ENCODE data around the gene CASQ1. TPM values are rescaled to one million over a fixed set of nuclear protein-coding genes. Genes with fewer than 3 reads are reported as not detected.
A peak's percentile ranks its signal among the peaks of the same experiment; 100 is the strongest.

CASQ1 gene
- total and polyA plus RNA-seq, 3 experiments from 2014 or later = not detected

- H3K36me3 Mint-ChIP-seq = peaks cover 0 to 22% (median 0%) of the 10 kb centered on the region in 3 donors
- no peaks in the 10 kb centered on the region for H3K9me3 Mint-ChIP-seq
- H3K27me3 Mint-ChIP-seq = no peaks in the 10 kb centered on the region
- Histone ChIP-seq H3K9me3 (ENCODE audit: low read length) (no peaks in the 10 kb centered on the region), H3K27ac (ENCODE audit: low read depth, low read length) (no peak overlapping the region), H3K4me1 (ENCODE audit: insufficient read depth, low read length) (peaks cover 13% of the 10 kb centered on the region), H3K36me3 (ENCODE audit: insufficient read depth, low read length) (peaks cover 3% of the 10 kb centered on the region), H3K4me3 (ENCODE audit: low read length) (no peak overlapping the region), H3K27me3 (ENCODE audit: insufficient read depth, low read length, poor library complexity, severe bottlenecking) (no peaks in the 10 kb centered on the region)
- H3K4me3 Mint-ChIP-seq = peak overlapping the region in 6 of 7 donors; percentile 25 to 93 (median 84)
- no peak for DNase-seq
- peak overlapping the region; percentile 88 to 98 (median 92) for H3K27ac Mint-ChIP-seq
- ChIA-PET POLR2A (interaction anchor here (0.9 kb wide), 1 partner anchor 105 kb away, joined by 3 read pairs; no protein-coding TSS in a partner anchor), CTCF (interaction anchor here (0.9 to 1.2 kb wide), 2 partner anchors 8 to 84 kb away, joined by 3 to 6 read pairs; no protein-coding TSS in a partner anchor)
- H3K4me1 Mint-ChIP-seq = peaks cover 42 to 54% (median 49%) of the 10 kb centered on the region in 3 donors
Observed at GRCh38 chr1:160207118-160207650, 16.8 kb downstream of the CASQ1 start.

GRCh38 chr1:160207771-160208556 is 17.6 kb downstream of the CASQ1 start:
- Mint-ChIP-seq H3K4me1 (peaks cover 42 to 54% (median 49%) of the 10 kb centered on the region in 3 donors), H3K36me3 (peaks cover 0 to 30% (median 3%) of the 10 kb centered on the region in 3 donors), H3K27me3 (no peaks in the 10 kb centered on the region), H3K27ac (peak overlapping the region in 7 of 8 donors; percentile 72 to 98 (median 91)), H3K4me3 (peak overlapping the region in 2 of 7 donors; percentile 35 to 86), H3K9me3 (no peaks in the 10 kb centered on the region)
- ChIA-PET CTCF (interaction anchor here (0.8 to 1.5 kb wide), 4 partner anchors 9 to 161 kb away, joined by 3 to 6 read pairs (median 4); no protein-coding TSS in a partner anchor), POLR2A (interaction anchor here (0.9 to 1.1 kb wide), 2 partner anchors 55 to 106 kb away, joined by 3 read pairs; partner anchors contain the start of gene DCAF8)
- H3K27ac ChIP-seq (ENCODE audit: low read depth, low read length) = no peak overlapping the region
- peaks cover 10% of the 10 kb centered on the region for H3K36me3 ChIP-seq (ENCODE audit: insufficient read depth, low read length)
- no peak overlapping the region for H3K4me3 ChIP-seq (ENCODE audit: low read length)
- peaks cover 13% of the 10 kb centered on the region for H3K4me1 ChIP-seq (ENCODE audit: insufficient read depth, low read length)
- DNase-seq = no peak
- no peaks in the 10 kb centered on the region for H3K27me3 ChIP-seq (ENCODE audit: insufficient read depth, low read length, poor library complexity, severe bottlenecking)
- no peaks in the 10 kb centered on the region for H3K9me3 ChIP-seq (ENCODE audit: low read length)

- Histone ChIP-seq H3K36me3 (ENCODE audit: insufficient read depth, low read length) (peaks cover 15% of the 10 kb centered on the region), H3K9me3 (ENCODE audit: low read length) (no peaks in the 10 kb centered on the region), H3K27ac (ENCODE audit: low read depth, low read length) (no peak overlapping the region), H3K27me3 (ENCODE audit: insufficient read depth, low read length, poor library complexity, severe bottlenecking) (no peaks in the 10 kb centered on the region), H3K4me3 (ENCODE audit: low read length) (no peak overlapping the region), H3K4me1 (ENCODE audit: insufficient read depth, low read length) (peaks cover 13% of the 10 kb centered on the region)
- H3K27me3 Mint-ChIP-seq = no peaks in the 10 kb centered on the region
- H3K27ac Mint-ChIP-seq = peak overlapping the region; percentile 2 to 92 (median 70)
- DNase-seq = no peak
- peak overlapping the region in 1 of 7 donors; percentile 1 for H3K4me3 Mint-ChIP-seq
- H3K9me3 Mint-ChIP-seq = no peaks in the 10 kb centered on the region
- ChIA-PET CTCF (interaction anchor here (0.8 to 1.5 kb wide), 4 partner anchors 10 to 162 kb away, joined by 3 to 6 read pairs (median 4); no protein-coding TSS in a partner anchor), POLR2A (interaction anchor here (1.1 kb wide), 1 partner anchor 54 kb away, joined by 3 read pairs; the partner anchor contains the start of gene DCAF8)
- H3K4me1 Mint-ChIP-seq = peaks cover 42 to 54% (median 49%) of the 10 kb centered on the region in 3 donors
- peaks cover 0 to 38% (median 5%) of the 10 kb centered on the region in 3 donors for H3K36me3 Mint-ChIP-seq
Observed at GRCh38 chr1:160208557-160209320, 18.4 kb downstream of the CASQ1 start.

- CTCF ChIA-PET = interaction anchor here (1.5 kb wide), 1 partner anchor 16 kb away, joined by 4 read pairs; no protein-coding TSS in a partner anchor
- no peaks in the 10 kb centered on the region for H3K9me3 Mint-ChIP-seq
- H3K27ac ChIP-seq (ENCODE audit: low read depth, low read length) = no peak overlapping the region
- H3K4me1 ChIP-seq (ENCODE audit: insufficient read depth, low read length) = peaks cover 11% of the 10 kb centered on the region
- DNase-seq = no peak
- peak overlapping the region in 7 of 8 donors; percentile 2 to 92 (median 79) for H3K27ac Mint-ChIP-seq
- peaks cover 15% of the 10 kb centered on the region for H3K36me3 ChIP-seq (ENCODE audit: insufficient read depth, low read length)
- H3K9me3 ChIP-seq (ENCODE audit: low read length) = no peaks in the 10 kb centered on the region
- H3K4me3 ChIP-seq (ENCODE audit: low read length) = no peak overlapping the region
- H3K27me3 ChIP-seq (ENCODE audit: insufficient read depth, low read length, poor library complexity, severe bottlenecking) = no peaks in the 10 kb centered on the region
- no peaks in the 10 kb centered on the region for H3K27me3 Mint-ChIP-seq
- H3K36me3 Mint-ChIP-seq = peaks cover 0 to 45% (median 7%) of the 10 kb centered on the region in 3 donors
- POLR2A ChIA-PET = interaction anchor here (1.1 kb wide), 1 partner anchor 53 kb away, joined by 3 read pairs; the partner anchor contains the start of gene DCAF8
- peak overlapping the region in 2 of 7 donors; percentile 1 to 42 for H3K4me3 Mint-ChIP-seq
- H3K4me1 Mint-ChIP-seq = peaks cover 35 to 47% (median 42%) of the 10 kb centered on the region in 3 donors
Observed at GRCh38 chr1:160209321-160210046, 19.1 kb downstream of the CASQ1 start.

GRCh38 chr1:160210561-160210960 is 20.2 kb downstream of the CASQ1 start:
- H3K9me3 Mint-ChIP-seq = no peaks in the 10 kb centered on the region
- Histone ChIP-seq H3K9me3 (ENCODE audit: low read length) (no peaks in the 10 kb centered on the region), H3K4me3 (ENCODE audit: low read length) (no peak overlapping the region), H3K27ac (ENCODE audit: low read depth, low read length) (no peak overlapping the region), H3K4me1 (ENCODE audit: insufficient read depth, low read length) (peaks cover 6% of the 10 kb centered on the region), H3K36me3 (ENCODE audit: insufficient read depth, low read length) (peaks cover 23% of the 10 kb centered on the region), H3K27me3 (ENCODE audit: insufficient read depth, low read length, poor library complexity, severe bottlenecking) (no peaks in the 10 kb centered on the region)
- peak overlapping the region in 5 of 8 donors; percentile 9 to 76 (median 11) for H3K27ac Mint-ChIP-seq
- H3K36me3 Mint-ChIP-seq = peaks cover 0 to 55% (median 9%) of the 10 kb centered on the region in 3 donors
- H3K27me3 Mint-ChIP-seq = no peaks in the 10 kb centered on the region
- POLR2A ChIA-PET = no interaction called here
- CTCF ChIA-PET = no interaction called here
- no peak for DNase-seq
- H3K4me3 Mint-ChIP-seq = no peak overlapping the region
- H3K4me1 Mint-ChIP-seq = peaks cover 31 to 42% (median 36%) of the 10 kb centered on the region in 3 donors

GRCh38 chr1:160211046-160211790 is 20.8 kb downstream of the CASQ1 start:
- Mint-ChIP-seq H3K4me3 (no peak overlapping the region), H3K27ac (peak overlapping the region in 3 of 8 donors; percentile 18 to 72 (median 41)), H3K27me3 (no peaks in the 10 kb centered on the region), H3K36me3 (peaks cover 0 to 59% (median 11%) of the 10 kb centered on the region in 3 donors), H3K4me1 (peaks cover 27 to 36% (median 33%) of the 10 kb centered on the region in 3 donors), H3K9me3 (no peaks in the 10 kb centered on the region)
- POLR2A ChIA-PET = no interaction called here
- H3K9me3 ChIP-seq (ENCODE audit: low read length) = no peaks in the 10 kb centered on the region
- no peak for DNase-seq
- no peak overlapping the region for H3K4me3 ChIP-seq (ENCODE audit: low read length)
- no peaks in the 10 kb centered on the region for H3K27me3 ChIP-seq (ENCODE audit: insufficient read depth, low read length, poor library complexity, severe bottlenecking)
- CTCF ChIA-PET = interaction anchor here (0.8 kb wide), 1 partner anchor 80 kb away, joined by 3 read pairs; no protein-coding TSS in a partner anchor
- no peak overlapping the region for H3K27ac ChIP-seq (ENCODE audit: low read depth, low read length)
- peaks cover 29% of the 10 kb centered on the region for H3K36me3 ChIP-seq (ENCODE audit: insufficient read depth, low read length)
- H3K4me1 ChIP-seq (ENCODE audit: insufficient read depth, low read length) = peaks cover 2% of the 10 kb centered on the region
